Endometrial microvascular endothelial cells (primary cell): ENCODE measurements around the gene TNS4. TPM values are rescaled to one million over a fixed set of nuclear protein-coding genes. Genes with fewer than 3 reads are reported as not detected.

Experiments
- in situ Hi-C: cut with HindIII; loops from 2 replicates; pipeline ENCODE4 v1.10.0; 2017; ENCODE audit warnings: low sequenced_read_pairs, low pct_unique_long_range_greater_than_20kb; ENCODE audit errors: inconsistent ontology term
- total RNA-seq: library from RNA; depleted of rRNA; stranded (reverse); fragments of >200 nt; gene quantifications from one replicate; pipeline ENCODE4 v1.2.3, GENCODE V29; 2015; ENCODE audit errors: inconsistent ontology term

The TNS4 gene
- total RNA-seq, 1 donor from 2014 or later, result not detected

DNA sequence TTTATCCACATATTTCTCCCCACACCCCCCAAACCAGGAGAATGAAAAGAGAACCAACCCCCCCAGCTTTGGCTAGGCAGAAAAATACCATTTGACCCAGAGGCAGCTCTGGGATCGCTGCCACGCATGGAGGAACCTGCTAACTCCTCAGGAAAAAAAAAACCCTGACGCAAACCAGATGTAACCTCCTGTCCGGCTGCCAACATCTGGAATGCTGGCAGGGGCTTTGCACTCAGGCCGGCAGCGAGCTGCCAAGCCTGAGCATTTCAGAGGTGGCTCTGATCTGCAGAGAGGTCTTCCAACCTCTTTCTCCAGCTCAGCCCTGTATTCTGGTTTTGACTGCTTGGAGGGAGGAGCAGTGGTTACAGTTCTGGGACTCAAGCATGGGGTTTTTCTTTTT lies 50.0 kb downstream of the TNS4 start:
- in situ Hi-C loops, result no loop called here

- in situ Hi-C loops, result no loop called here
Observed at GRCh38 chr17:40450175-40450574, 51.2 kb downstream of the TNS4 start.

DNA sequence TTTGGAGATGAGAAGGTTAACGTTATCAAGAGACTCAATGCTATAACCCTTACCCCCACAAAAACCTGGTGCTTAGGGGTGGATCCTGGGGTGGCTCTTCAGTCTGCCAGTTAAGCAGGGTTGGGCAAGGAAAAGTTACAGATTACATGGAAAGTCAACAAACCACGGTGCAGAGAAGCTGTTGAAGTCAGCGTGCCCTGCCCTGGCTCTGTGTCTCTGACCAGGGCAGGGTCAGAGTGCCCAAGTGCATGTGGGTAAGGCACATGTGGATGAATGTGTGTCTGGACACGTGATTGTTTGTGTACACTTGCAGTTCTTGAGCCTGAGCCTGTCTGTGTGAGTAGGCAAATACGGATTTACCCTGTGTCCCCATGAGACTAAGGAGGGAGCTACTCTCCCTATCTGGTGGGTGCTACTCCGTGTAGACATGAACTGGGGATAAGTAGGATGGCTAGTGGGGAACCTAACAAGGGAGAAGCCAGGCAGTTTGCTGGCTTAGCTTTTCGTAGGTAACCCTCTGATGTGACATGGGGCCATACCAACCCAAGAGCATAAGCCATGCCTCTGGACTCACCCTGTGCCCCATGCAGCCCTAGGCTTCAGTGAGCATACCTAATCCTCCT lies 52.7 kb downstream of the TNS4 start:
- in situ Hi-C loops, result loop anchor here (10.0 kb wide), 3 partner anchors 46 to 96 kb away; partner anchors contain the start of gene GJD3

GRCh38 chr17:40448213-40448638 lies 53.2 kb downstream of the TNS4 start:
- in situ Hi-C loops, result loop anchor here (10.0 kb wide), 3 partner anchors 47 to 97 kb away; partner anchors contain the start of gene GJD3

DNA sequence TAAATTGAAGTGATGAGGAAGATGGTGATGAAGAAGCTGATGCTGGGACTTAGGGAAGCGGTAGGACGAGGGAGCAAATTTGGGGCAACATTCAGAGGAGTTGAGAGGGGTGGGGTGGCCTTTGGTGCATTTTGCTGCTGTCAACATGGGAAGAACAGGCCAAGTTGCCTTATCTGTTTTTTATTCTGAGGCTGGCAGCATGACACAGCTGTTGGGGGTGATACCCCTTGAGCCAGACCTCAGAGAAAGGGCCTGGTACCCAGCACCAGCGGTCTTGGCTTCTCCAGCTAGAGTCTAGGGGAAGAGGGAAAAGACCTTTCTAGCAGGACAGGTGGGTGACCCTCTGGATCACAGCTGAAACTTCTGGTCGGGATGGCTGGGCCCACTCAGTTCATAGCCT lies 53.6 kb downstream of the TNS4 start:
- in situ Hi-C loops, result loop anchor here (10.0 kb wide), 3 partner anchors 47 to 97 kb away; partner anchors contain the start of gene GJD3

- in situ Hi-C loops, result loop anchor here (10.0 kb wide), 3 partner anchors 48 to 98 kb away; partner anchors contain the start of gene GJD3
Observed at GRCh38 chr17:40447148-40447644, 54.2 kb downstream of the TNS4 start.

GRCh38 chr17:40445751-40446468 lies 55.5 kb downstream of the TNS4 start:
- in situ Hi-C loops, result loop anchor here (10.0 kb wide), 3 partner anchors 49 to 99 kb away; partner anchors contain the start of gene GJD3

DNA sequence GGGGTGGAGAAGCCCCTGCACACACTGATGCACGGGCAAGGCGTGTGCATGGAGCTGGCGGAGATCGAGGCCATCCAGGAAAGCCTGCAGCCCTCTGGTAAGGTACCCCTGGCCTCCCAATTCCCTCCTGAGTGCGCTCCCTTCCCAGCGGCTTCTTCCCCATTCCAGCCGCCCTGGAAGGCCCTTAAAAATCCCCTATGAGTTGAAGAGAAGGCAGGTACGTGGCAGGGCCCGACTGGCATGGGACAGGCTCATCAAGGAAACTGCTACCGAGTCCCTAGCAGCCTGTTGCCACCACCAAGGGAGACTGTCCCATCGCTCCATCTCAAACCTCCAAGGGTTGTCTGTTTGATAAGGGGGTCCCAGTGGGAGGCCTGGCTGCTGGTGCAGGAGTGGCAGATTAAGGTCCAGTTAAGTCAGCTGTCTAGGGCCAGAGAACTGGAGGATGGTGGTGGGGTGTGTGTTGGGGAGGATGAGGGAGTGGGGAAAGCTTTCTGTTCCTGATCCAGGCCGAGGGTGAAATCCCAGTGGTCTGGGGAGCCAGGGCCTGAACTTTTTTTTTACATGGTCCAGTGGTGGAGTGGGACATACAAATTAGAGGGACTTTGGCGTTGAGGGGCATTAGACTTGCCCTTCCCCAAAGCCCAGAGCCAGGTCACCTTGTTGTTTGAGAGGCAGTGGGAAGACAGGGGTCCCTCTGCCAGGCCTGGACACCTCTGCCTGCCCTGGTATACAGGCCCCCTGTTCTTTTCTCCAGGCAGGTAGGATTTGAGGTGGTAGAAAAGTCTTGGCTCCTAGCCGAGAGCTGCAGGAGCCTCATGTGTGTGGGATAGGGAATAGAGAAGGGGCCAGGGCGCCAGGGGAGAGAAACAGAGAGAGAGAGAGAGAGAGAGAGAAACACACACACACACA lies 57.2 kb downstream of the TNS4 start:
- in situ Hi-C loops, result loop anchor here (10.0 kb wide), 3 partner anchors 51 to 101 kb away; partner anchors contain the start of gene GJD3

DNA sequence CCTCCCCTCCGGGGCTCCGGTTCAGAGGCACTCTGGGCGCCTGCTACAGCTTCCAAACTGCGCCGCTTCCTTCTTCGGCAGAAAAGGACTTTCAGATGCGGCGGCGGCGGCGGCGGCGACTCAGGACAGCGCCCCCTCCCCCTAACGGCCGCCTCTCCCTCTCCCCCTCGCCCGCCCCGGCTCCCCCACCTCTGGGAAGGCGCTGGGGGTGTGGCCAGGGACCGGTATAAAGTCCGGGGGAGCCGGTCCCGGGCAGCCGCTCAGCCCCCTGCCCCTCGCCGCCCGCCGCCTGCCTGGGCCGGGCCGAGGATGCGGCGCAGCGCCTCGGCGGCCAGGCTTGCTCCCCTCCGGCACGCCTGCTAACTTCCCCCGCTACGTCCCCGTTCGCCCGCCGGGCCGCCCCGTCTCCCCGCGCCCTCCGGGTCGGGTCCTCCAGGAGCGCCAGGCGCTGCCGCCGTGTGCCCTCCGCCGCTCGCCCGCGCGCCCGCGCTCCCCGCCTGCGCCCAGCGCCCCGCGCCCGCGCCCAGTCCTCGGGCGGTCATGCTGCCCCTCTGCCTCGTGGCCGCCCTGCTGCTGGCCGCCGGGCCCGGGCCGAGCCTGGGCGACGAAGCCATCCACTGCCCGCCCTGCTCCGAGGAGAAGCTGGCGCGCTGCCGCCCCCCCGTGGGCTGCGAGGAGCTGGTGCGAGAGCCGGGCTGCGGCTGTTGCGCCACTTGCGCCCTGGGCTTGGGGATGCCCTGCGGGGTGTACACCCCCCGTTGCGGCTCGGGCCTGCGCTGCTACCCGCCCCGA lies 58.0 kb downstream of the TNS4 start, which contains the start of gene IGFBP4:
IGFBP4 (plus strand) TSS at position 255 of the 792 bp plus-strand sequence; CDS start at position 541, 286 bp downstream.
- in situ Hi-C loops, result loop anchor here (10.0 kb wide), 3 partner anchors 51 to 101 kb away; partner anchors contain the start of gene GJD3

DNA sequence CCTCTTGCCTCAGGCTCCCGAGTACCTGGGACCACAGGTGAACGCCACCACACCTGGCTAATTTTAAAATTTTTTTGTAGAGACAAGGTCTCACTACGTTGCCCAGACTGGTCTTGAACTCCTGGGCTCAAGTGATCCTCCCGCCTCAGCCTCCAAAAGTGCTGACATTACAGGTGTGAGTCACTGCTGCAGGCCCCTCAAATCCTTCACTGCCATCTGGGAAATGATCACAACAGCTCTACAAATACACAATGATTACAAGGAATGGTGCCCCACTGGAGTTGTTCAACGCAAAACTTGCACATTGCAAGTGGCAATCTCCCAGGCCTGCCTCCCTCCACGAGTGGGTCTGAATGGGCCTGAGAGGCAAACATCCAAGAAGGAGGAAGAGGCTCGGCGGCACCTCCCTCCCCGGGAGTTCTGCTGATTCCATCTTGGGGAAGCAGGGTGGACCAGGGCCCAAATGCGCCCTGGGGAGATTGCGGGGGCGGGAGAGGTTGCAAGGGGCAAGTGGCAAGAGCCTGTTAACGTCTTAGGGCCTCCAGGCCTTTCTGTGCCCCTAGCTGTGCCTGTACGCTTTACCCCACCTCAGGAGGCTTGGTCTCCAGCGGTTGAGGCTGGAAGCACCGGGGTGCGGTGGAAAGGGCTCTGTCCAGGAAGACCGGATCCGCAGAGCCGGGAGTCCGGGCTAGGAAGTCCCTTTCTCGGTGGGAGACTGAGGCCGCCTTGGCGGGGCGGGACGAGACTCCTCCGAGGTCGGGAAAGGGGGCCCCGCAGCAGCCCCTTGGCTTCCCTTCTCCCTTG lies 58.8 kb downstream of the TNS4 start:
- in situ Hi-C loops, result loop anchor here (10.0 kb wide), 3 partner anchors 52 to 102 kb away; partner anchors contain the start of gene GJD3

GRCh38 chr17:40440166-40440565 lies 61.3 kb downstream of the TNS4 start:
- in situ Hi-C loops, result loop anchor here (10.0 kb wide), 3 partner anchors 55 to 105 kb away; partner anchors contain the start of gene GJD3

- in situ Hi-C loops, result no loop called here
Observed at GRCh38 chr17:40437095-40437732, 64.2 kb downstream of the TNS4 start.

- in situ Hi-C loops, result no loop called here
Observed at GRCh38 chr17:40436636-40437035, 64.8 kb downstream of the TNS4 start.

DNA sequence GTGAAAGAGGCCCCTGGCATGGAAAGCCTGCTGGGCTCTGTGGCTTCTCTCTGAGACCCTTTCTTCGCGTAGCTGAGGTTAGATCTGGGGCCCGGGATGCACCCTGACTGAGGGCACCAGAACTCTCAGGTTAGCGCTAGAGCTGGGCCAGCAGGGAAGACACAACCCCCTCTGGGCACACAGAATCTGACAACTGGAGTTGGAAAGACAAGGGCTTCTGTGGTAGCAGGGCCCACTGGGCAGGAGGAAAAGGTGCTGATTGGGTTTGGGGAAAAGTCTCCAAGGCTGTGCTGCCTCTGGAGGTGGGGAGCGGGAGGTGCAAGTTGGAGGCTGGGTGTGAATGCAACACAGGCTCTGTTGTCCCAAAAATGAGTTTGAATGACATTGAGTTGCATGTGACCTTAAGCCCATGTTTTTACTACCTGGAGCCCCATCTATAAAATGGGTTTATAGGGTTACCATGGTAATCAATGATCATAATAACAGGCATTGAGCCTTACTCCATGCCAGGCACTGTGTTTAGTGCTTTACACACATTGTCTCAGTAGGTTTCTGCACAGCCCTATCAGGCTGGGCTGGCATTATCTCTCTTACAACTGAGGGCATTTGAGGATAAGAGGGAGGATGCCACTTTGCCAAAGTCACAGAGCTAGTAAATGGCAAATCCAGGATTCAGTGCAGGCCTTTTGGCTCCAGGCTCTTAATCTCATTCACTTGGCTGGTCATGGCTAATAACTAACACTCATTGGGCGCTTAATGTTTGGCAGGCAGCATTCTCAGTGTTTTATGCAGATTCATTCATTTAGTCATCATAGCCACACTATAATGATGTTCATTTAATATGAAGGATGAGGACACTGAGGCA lies 67.6 kb downstream of the TNS4 start:
- in situ Hi-C loops, result no loop called here

- in situ Hi-C loops, result no loop called here
Observed at GRCh38 chr17:40432864-40433528, 68.4 kb downstream of the TNS4 start.
